Measurements from ENCODE around the gene KRTAP12-4.
"Not testable (repeated sequence)": the region's sequence is repeated elsewhere in the genome, so short reads cannot be mapped to it uniquely, and the experiment has no call there.

Gene KRTAP12-4

GRCh38 chr21:44654576-44655175 lies at the start of gene KRTAP12-4:
Gene KRTAP12-4, minus strand, starts transcription at chr21:44654659. Its CDS starts 45 bp downstream, at chr21:44654614.
- in situ Hi-C loops (cut with MboI; ENCODE audit: low sequenced_read_pairs), result no loop called here

DNA sequence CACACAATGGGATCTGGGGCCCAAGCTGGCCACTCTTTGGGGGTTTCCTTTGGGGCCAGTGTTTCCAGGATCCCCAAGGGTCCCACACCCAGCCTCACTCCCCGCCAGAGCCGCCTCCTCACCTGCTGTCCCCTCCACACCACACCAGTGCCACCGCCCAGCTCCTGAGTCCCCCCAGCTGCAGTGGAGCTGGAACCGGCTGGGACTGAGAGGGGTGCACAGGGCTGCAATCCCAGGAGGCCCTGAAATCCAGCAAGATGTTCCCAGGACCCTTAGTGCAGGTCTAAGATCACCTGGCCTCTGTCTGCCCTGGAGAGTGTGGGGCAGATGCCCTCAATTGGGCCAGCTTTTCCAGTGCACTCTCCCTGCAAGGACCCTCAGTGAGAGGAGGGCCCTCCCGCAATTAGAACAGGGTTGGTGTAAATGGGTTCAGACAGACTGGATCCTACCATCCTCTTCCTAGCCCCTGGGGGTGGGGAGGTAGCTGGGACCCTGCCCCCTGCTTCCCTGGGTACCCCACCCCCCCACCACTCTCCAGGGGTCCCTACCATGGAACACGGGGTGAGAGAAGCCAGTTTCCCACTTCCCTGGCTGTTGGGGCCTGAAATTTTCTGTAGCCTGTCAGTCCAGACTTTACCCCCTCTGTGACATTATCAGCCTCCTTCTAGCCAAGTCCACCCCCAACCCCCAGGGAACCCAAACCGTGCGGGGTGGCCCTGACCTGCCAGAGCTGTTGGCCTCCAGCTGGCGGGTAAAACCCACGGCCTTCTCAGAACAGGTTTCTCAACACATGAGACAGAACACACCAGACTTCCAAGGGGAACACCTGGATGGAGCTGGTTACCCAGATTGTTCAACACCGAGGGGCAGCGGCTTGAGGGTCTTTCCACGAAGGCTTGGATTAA lies 49.5 kb upstream of the KRTAP12-4 start:
- in situ Hi-C loops (cut with MboI; ENCODE audit: low sequenced_read_pairs), result no loop called here

DNA sequence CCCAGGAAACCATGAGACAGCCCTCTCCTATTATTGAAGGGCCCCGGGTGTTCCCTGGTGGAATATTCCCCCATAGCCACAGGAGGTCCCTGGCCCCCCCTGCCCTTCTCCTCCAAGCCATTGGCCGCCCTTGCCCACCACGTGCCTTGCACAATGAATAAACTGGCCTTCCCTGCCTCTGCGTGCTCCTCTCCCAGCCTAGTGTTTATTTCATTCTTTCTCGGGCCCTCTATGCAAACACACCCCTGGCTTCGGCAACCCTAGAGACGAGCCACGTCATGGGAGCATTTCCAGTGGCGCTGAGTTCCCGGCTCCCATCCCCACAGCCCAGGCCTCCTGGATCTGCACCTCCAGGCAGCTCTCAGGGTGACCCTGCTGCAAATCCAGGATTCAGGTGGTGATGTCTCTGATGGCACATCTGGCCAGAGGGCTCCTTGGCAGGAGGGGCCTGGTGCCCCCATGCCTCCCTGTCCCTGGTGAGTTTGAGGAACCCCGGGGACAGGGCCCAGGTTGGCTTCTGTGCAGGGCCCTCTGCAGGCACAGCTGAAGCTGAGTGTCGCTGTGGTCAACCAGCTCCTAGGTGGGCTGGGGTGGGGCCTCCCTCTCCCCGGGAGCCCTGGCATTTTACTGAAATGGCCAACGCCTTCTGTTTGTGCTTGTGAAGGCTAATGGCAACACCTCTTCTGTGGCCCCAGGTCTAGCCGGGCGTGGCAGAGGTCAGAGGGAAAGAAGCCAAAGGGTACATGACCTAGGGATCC lies 48.7 kb upstream of the KRTAP12-4 start:
- in situ Hi-C loops (cut with MboI; ENCODE audit: low sequenced_read_pairs), result no loop called here

DNA sequence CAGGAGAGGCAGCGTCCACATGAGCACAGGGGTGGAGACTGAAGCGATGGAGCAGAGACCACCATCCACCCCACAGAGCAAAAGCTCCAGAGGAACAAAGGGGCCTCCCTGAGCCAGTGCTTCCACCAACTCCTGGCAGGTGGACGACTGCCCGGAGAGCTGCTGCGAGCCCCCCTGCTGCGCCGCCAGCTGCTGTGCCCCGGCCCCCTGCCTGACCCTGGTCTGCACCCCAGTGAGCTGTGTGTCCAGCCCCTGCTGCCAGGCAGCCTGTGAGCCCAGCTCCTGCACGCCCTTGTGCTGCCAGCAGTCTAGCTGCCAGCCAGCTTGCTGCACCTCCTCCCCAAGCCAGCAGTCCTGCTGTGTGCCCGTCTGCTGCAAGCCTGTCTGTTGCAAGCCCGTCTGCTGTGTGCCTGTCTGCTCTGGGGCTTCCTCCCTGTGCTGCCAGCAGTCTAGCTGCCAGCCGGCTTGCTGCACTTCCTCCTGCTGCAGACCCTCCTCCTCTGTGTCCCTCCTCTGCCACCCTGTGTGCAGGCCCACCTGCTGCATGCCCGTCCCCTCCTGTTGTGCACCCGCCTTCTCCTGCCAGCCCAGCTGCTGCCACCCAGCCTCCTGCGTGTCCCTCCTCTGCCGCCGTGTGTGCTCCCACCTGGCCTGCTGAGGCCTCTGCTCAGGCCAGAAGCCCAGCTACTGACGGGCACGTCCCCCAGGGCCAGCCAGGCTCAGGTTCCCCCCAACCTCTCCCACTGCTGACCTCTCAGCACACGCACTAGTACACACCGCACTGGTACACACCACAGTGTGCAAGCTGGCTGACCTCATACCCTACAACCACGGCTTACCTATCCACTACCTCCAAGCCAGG lies 47.9 kb upstream of the KRTAP12-4 start:
- in situ Hi-C loops (cut with MboI; ENCODE audit: low sequenced_read_pairs), result no loop called here

DNA sequence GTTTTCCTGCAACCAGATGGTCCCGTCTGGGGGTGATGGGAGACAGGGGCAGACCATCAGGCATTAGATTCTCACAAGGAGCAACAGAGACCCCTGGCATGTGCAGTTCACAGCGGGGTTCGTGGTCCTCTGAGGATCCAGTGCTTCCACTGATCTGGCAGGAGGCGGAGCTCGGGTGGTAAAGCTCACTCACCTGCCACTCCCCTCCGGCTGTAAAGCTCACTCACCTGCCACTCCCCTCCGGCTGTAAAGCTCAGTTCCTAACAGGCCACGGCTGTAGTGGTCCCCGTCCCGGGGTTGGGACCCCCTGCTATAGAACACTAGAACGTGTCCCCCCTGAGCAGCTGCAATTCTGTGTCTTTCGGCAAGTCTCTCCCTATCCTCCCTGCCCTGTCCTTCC lies 47.1 kb upstream of the KRTAP12-4 start:
- in situ Hi-C loops (cut with MboI; ENCODE audit: low sequenced_read_pairs), result no loop called here

DNA sequence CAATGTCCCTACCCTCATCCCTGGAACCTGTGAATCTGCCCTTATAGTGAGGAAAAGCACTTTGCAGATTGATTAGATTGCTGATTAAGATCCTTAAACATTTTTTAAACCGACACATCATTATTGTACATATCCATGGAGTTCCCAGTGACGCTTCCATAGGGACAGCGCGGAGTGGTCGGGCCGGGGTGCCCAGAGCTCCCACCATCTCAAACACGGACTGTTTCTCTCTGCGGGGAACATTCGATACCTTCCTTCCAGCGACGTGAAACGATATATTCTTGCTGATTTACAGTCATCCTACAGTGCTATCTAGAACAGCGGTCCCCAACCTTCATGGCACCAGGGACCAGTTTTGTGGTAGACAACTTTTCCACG lies 46.6 kb upstream of the KRTAP12-4 start:
- in situ Hi-C loops (cut with MboI; ENCODE audit: low sequenced_read_pairs), result no loop called here

GRCh38 chr21:44700101-44701022 lies 45.9 kb upstream of the KRTAP12-4 start:
- in situ Hi-C loops (cut with MboI; ENCODE audit: low sequenced_read_pairs), result no loop called here

DNA sequence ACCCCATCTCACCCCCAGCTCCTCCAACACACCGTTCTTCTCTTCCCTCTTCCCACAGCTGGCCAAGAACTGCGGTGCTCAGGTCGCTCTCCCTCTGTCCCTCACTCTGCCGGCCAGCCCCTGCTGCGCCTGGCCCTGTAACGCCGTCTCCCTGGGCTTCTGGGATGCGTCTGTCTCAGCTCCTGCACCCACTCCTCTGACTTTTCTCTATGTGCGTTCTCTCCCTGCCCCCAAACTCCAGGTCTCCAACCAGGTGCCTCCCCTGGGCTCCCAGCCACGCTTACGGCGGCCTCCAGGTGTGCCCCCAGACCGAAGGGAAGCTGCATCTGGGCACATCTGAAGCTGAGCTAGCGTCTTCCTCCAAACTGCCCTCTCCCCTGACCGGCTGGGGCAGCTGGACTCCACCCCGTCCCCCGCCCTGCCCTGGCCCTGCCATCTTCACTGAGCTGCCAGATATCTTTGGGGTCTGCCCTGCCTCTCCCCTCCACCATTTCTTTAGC lies 45.1 kb upstream of the KRTAP12-4 start:
- in situ Hi-C loops (cut with MboI; ENCODE audit: low sequenced_read_pairs), result no loop called here

GRCh38 chr21:44697811-44698734 lies 43.6 kb upstream of the KRTAP12-4 start:
- in situ Hi-C loops (cut with MboI; ENCODE audit: low sequenced_read_pairs), result no loop called here

GRCh38 chr21:44697172-44697810 lies 42.8 kb upstream of the KRTAP12-4 start, which contains the start of gene KRTAP10-12:
Gene KRTAP10-12, plus strand, starts transcription at chr21:44697172. Its CDS starts 30 bp downstream, at chr21:44697202.
- in situ Hi-C loops (cut with MboI; ENCODE audit: low sequenced_read_pairs), result not testable (repeated sequence)

- in situ Hi-C loops (cut with MboI; ENCODE audit: low sequenced_read_pairs), result no loop called here
Observed at GRCh38 chr21:44696572-44696971, 42.1 kb upstream of the KRTAP12-4 start.

GRCh38 chr21:44695641-44696040 lies 41.2 kb upstream of the KRTAP12-4 start:
- in situ Hi-C loops (cut with MboI; ENCODE audit: low sequenced_read_pairs), result no loop called here

- in situ Hi-C loops (cut with MboI; ENCODE audit: low sequenced_read_pairs), result no loop called here
Observed at GRCh38 chr21:44695184-44695583, 40.7 kb upstream of the KRTAP12-4 start.

DNA sequence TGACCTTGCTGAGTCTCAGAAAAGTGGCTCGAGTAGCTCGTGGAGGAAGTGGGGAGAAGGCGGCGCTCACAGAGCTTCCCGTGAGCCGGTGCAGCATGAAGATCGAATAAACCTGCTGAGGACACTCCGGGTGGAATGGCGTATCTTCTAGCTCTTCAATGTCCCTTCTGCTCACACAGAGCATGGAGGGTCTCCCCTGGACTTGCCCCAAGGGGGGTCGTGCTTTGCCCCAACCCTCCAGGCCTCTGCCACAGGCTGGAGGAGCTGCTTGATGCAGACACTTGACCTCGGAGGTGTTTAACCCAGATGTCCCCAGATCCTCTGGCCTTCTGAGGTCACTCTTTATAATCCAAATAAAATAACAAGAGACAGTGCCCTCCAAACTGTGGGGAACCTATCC lies 40.3 kb upstream of the KRTAP12-4 start:
- in situ Hi-C loops (cut with MboI; ENCODE audit: low sequenced_read_pairs), result no loop called here

- in situ Hi-C loops (cut with MboI; ENCODE audit: low sequenced_read_pairs), result no loop called here
Observed at GRCh38 chr21:44692798-44693512, 38.5 kb upstream of the KRTAP12-4 start.

GRCh38 chr21:44691686-44692085 lies 37.2 kb upstream of the KRTAP12-4 start:
- in situ Hi-C loops (cut with MboI; ENCODE audit: low sequenced_read_pairs), result no loop called here

DNA sequence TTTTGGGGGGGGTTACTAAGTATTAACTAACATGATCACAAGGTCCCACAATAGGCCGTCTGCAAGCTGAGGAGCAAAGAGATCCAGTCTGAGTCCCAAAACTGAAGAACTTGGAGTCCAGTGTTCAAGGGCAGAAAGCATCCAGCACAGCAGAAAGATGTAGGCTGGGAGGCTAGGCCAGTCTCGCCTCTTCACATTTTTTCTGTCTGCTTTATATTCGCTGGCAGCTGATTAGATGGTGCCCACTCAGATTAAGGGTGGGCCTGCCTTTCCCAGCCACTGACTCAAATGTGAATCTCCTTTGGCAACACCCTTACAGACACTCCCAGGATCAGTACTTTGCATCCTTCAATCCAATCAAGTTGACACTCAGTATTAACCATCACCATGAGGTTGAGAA lies 35.3 kb upstream of the KRTAP12-4 start:
- in situ Hi-C loops (cut with MboI; ENCODE audit: low sequenced_read_pairs), result not testable (repeated sequence)
